ENCODE data around the gene RGMA. TPM values are rescaled to one million over a fixed set of nuclear protein-coding genes. Genes with fewer than 3 reads are reported as not detected.

Gene RGMA
- total RNA-seq, 1 experiment from 2014 or later, result 41.4 TPM

- Mint-ChIP-seq H3K27me3 (ENCODE audit: low read depth) (peaks cover 21% of the 10 kb centered on the region), H3K27ac (no peak overlapping the region)
- no CpG with 5 or more reads among the region's 20 CpGs for WGBS (ENCODE audit: extremely low coverage, insufficient read length, low lambda C conversion rate)
These were observed 33.2 kb upstream of the RGMA start for GRCh38 chr15:93121973-93122910.

More at GRCh38 chr15:93121973-93122910, 33.2 kb upstream of the RGMA start:
- H4K20me1 ChIP-seq (ENCODE audit: control insufficient read depth, insufficient read depth, insufficient read length), result no peaks in the 10 kb centered on the region
- no peaks in the 10 kb centered on the region for H3K23me2 ChIP-seq (ENCODE audit: insufficient read length, low read depth, low read length, poor library complexity, severe bottlenecking)
- no peaks in the 10 kb centered on the region for H3K36me3 Mint-ChIP-seq (ENCODE audit: insufficient read depth in 1 of 3, low read depth in 3 of 3)
- H3K14ac ChIP-seq (ENCODE audit: insufficient read depth, low read length), result no peak overlapping the region
- TF ChIP-seq CTCF (conservative IDR thresholded peaks at IDR 0.05), result no peak
- H2BK120ac ChIP-seq (ENCODE audit: low read depth, low read length, poor library complexity, severe bottlenecking), result no peak overlapping the region
- no peaks in the 10 kb centered on the region for H3K79me2 ChIP-seq (ENCODE audit: insufficient read depth, low read length)
- no peak overlapping the region for H3K9ac ChIP-seq (ENCODE audit: extremely low read depth, insufficient read length, low read length)
- H3K27me3 ChIP-seq (ENCODE audit: insufficient read depth, low read length), result no peaks in the 10 kb centered on the region
- DNase-seq, result no peak
- H3K4me1 ChIP-seq (ENCODE audit: insufficient read depth, low read length), result no peaks in the 10 kb centered on the region
- no peaks in the 10 kb centered on the region for H3K79me1 ChIP-seq (ENCODE audit: insufficient read depth, low read depth, low read length, poor library complexity, severe bottlenecking)
- H3K23ac ChIP-seq (ENCODE audit: insufficient read length, low read depth, low read length), result no peak overlapping the region
- no peak overlapping the region for H4K5ac ChIP-seq (ENCODE audit: insufficient read length, low read depth, low read length)
- H3K56ac ChIP-seq (ENCODE audit: insufficient read length, low read depth, low read length), result no peak overlapping the region
- no peak overlapping the region for H3K18ac ChIP-seq (ENCODE audit: insufficient read length, low read depth, low read length)
- H2BK20ac ChIP-seq (ENCODE audit: low read depth, low read length, poor library complexity, severe bottlenecking), result no peak overlapping the region
- no peak overlapping the region for H3K4me2 ChIP-seq (ENCODE audit: insufficient read depth, insufficient read length, low read length)
- no peak overlapping the region for H3K4me3 Mint-ChIP-seq
- H4K91ac ChIP-seq (ENCODE audit: insufficient read length, low read depth, low read length), result no peak overlapping the region
- H3K9me3 ChIP-seq (ENCODE audit: control insufficient read depth, low read depth, low read length), result no peaks in the 10 kb centered on the region
- H3T11ph ChIP-seq (ENCODE audit: low read length), result no peak overlapping the region
- no peak overlapping the region for H2BK5ac ChIP-seq (ENCODE audit: insufficient read length, low read length)
- H2AFZ ChIP-seq (ENCODE audit: low read length), result no peak overlapping the region
- H3K4ac ChIP-seq (ENCODE audit: low read depth, low read length), result no peak overlapping the region
- no peak overlapping the region for H4K8ac ChIP-seq (replicated peaks; ENCODE audit: insufficient read length, low read depth, low read length)
- no peak overlapping the region for H2BK15ac ChIP-seq (ENCODE audit: low read depth, low read length)
- no peaks in the 10 kb centered on the region; a peak in 1 of 5 replicates for H3K9me3 Mint-ChIP-seq
- H3K27ac ChIP-seq (ENCODE audit: insufficient read length, low read depth, low read length), result no peak overlapping the region
- 0 out of 4 replicates have a peak, but pooled peaks cover 0 to 15% of the 10 kb centered on the region in 2 experiments for H3K4me1 Mint-ChIP-seq
- no peak overlapping the region for H2AK5ac ChIP-seq (ENCODE audit: insufficient read length, low read length)
- no peak overlapping the region for H2BK12ac ChIP-seq (ENCODE audit: insufficient read length, low read depth, low read length)

Measured in H9 (cell line).